ENCODE results near the gene ANKK1.

DNA sequence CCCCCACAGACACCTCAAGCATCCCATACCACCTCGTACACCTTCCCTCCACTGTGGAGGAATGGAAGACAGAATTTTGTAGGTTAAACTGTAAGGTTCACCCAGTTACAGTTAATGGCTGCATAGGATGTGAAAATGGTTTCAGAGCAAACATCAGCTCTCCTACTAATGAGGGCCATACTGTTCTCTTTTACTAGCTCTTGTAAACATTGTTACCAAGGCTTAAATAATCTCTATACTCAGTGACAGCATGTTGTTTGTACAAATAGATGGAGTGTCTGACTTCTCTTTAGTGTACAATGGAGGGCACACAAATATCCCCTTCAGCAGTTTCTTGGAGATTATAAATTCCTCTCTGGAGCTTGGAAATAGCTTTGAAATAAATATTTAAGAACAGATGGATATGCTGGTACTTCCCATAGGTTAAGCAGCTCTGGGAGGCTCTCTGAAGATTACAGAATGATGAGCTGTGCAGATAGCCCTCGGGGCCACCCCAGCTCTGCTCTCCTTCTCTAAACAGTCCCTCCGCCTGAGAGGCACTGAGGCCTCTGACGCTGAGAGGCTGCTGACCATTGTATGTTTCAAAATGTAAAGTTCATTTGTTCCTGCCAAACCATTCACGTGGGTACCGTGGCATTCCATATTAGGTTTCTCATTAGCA, 47.5 kb upstream of the ANKK1 start:
- TF ChIP-seq, protein P1, sequence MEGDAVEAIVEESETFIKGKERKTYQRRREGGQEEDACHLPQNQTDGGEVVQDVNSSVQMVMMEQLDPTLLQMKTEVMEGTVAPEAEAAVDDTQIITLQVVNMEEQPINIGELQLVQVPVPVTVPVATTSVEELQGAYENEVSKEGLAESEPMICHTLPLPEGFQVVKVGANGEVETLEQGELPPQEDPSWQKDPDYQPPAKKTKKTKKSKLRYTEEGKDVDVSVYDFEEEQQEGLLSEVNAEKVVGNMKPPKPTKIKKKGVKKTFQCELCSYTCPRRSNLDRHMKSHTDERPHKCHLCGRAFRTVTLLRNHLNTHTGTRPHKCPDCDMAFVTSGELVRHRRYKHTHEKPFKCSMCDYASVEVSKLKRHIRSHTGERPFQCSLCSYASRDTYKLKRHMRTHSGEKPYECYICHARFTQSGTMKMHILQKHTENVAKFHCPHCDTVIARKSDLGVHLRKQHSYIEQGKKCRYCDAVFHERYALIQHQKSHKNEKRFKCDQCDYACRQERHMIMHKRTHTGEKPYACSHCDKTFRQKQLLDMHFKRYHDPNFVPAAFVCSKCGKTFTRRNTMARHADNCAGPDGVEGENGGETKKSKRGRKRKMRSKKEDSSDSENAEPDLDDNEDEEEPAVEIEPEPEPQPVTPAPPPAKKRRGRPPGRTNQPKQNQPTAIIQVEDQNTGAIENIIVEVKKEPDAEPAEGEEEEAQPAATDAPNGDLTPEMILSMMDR (IDR thresholded peaks at IDR 0.05): no peak
- no peak for TF ChIP-seq EP300 (IDR thresholded peaks at IDR 0.05)
- no peak for TF ChIP-seq POLR2A (IDR thresholded peaks at IDR 0.05)
